Peyer's patch (tissue), 4 donors: Measurements from ENCODE around the gene PDGFC. TPM values are rescaled to one million over a fixed set of nuclear protein-coding genes. Genes with fewer than 3 reads are reported as not detected.
"Not testable (repeated sequence)": the region's sequence is repeated elsewhere in the genome, so short reads cannot be mapped to it uniquely, and the experiment has no call there.

ENCODE experiments used
- DNase-seq, 3 donors: peaks; one replicate each; pipeline ENCODE4 v3.0.0-alpha.2; 2017 to 2019
- H3K27ac ChIP-seq, 4 donors: fragments of 200-600 bp; sonication (generic); one replicate each; pipeline ENCODE4 v1.5.1; 2016 to 2019
- H3K27me3 ChIP-seq, 2 donors: fragments of 200-600 bp; sonication (generic); one replicate each; pipeline ENCODE4 v1.5.1; 2019
- H3K36me3 ChIP-seq, 3 donors: fragments of 200-600 bp; sonication (generic); one replicate each; pipeline ENCODE4 v1.5.1; 2016 to 2019
- H3K4me1 ChIP-seq, 4 donors: fragments of 200-600 bp; sonication (generic); one replicate each; pipeline ENCODE4 v1.5.1; 2016 to 2019
- H3K4me3 ChIP-seq, 4 donors: fragments of 200-600 bp; sonication (generic); 1 replicate in 3 of 4; 2 replicates in 1 of 4; pipeline ENCODE4 v1.5.1; 2016 to 2019; ENCODE audit warnings: mild to moderate bottlenecking in 1 of 4
- H3K9me3 ChIP-seq, 4 donors: fragments of 200-600 bp; sonication (generic); one replicate each; pipeline ENCODE4 v1.5.1; 2016 to 2019; ENCODE audit warnings: mild to moderate bottlenecking in 1 of 4
- CTCF ChIP-seq, 6 experiments: fragments of 450-650 bp in 4 of 6; fragments of 200-600 bp in 2 of 6; sonication (generic) in 1 of 6; IDR thresholded peaks; one replicate each; pipeline ENCODE4 v1.5.1; 2017 to 2019; ENCODE audit warnings: antibody characterized with exemption in 6 of 6, mild to moderate bottlenecking in 3 of 6, moderate library complexity in 1 of 6
- POLR2A ChIP-seq, 2 donors: fragments of 450-650 bp; IDR thresholded peaks; one replicate each; pipeline ENCODE4 v1.5.1; 2017; ENCODE audit warnings: antibody characterized with exemption in 2 of 2, mild to moderate bottlenecking in 2 of 2, moderate library complexity in 2 of 2
- total RNA-seq, 4 donors: library from RNA; depleted of rRNA; stranded (reverse); fragments of >200 nt; gene quantifications; one replicate each; pipeline ENCODE4 v1.1.0, GENCODE V29; 2016

The PDGFC gene
- total RNA-seq, 4 donors from 2014 or later, result 4.4 to 17.3 (median 11.5) TPM

- no peak overlapping the region for H3K27ac ChIP-seq
- H3K27me3 ChIP-seq, result no peaks in the 10 kb centered on the region
- H3K4me3 ChIP-seq, result no peak overlapping the region
- no peaks in the 10 kb centered on the region for H3K36me3 ChIP-seq
- no peak for DNase-seq
- H3K4me1 ChIP-seq, result no peaks in the 10 kb centered on the region
- no peaks in the 10 kb centered on the region for H3K9me3 ChIP-seq
- TF ChIP-seq POLR2A (IDR thresholded peaks at IDR 0.05), result no peak
- no peak for TF ChIP-seq CTCF (IDR thresholded peaks at IDR 0.05)
Measured at GRCh38 chr4:156939801-156940200, 31.8 kb downstream of the PDGFC start.

- Histone ChIP-seq H3K27me3 (no peaks in the 10 kb centered on the region), H3K27ac (no peak overlapping the region), H3K4me3 (no peak overlapping the region), H3K9me3 (no peaks in the 10 kb centered on the region), H3K36me3 (no peaks in the 10 kb centered on the region), H3K4me1 (no peaks in the 10 kb centered on the region)
- no peak for TF ChIP-seq POLR2A (IDR thresholded peaks at IDR 0.05)
- TF ChIP-seq CTCF (IDR thresholded peaks at IDR 0.05), result no peak
- DNase-seq, result no peak
Measured at GRCh38 chr4:156939139-156939538, 32.5 kb downstream of the PDGFC start.

GRCh38 chr4:156934259-156934635, 37.4 kb downstream of the PDGFC start:
- Histone ChIP-seq H3K27me3 (no peaks in the 10 kb centered on the region), H3K4me1 (no peaks in the 10 kb centered on the region), H3K9me3 (no peaks in the 10 kb centered on the region), H3K27ac (no peak overlapping the region), H3K36me3 (no peaks in the 10 kb centered on the region), H3K4me3 (no peak overlapping the region)
- DNase-seq, result no peak
- TF ChIP-seq CTCF (IDR thresholded peaks at IDR 0.05) (no peak), POLR2A (IDR thresholded peaks at IDR 0.05) (no peak)

DNA sequence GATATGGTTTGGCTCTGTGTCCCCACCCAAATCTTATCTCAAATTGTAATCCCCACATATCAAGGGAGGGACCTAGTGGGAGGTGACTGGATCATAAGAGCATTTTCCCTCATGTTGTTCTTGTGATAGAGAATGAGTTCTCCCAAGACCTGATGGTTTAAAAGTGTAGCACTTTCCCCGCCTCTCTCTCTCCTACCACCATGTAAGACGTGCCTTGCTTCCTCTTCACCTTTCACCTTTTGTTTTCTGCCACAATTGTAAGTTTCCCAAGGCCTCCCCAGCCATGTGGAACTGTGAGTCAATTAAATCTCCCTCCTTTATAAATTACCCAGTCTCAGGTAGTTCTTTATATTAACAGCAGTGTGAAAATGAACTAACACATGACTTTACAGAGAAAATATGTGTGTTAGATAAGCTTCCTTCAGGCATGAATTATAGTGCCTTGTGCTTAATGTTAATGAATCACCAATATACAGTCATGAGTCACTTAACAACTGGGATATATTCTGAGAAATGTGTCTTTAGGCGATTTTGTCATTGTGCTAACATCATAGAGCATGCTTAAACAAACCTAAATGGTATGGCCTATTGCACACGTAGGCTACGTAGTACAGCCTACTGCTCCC, 37.9 kb downstream of the PDGFC start:
- Histone ChIP-seq H3K4me3 (no peak overlapping the region), H3K27me3 (no peaks in the 10 kb centered on the region), H3K27ac (no peak overlapping the region), H3K9me3 (no peaks in the 10 kb centered on the region), H3K4me1 (no peaks in the 10 kb centered on the region), H3K36me3 (no peaks in the 10 kb centered on the region)
- TF ChIP-seq CTCF (IDR thresholded peaks at IDR 0.05), result no peak
- no peak for TF ChIP-seq POLR2A (IDR thresholded peaks at IDR 0.05)
- DNase-seq, result no peak

DNA sequence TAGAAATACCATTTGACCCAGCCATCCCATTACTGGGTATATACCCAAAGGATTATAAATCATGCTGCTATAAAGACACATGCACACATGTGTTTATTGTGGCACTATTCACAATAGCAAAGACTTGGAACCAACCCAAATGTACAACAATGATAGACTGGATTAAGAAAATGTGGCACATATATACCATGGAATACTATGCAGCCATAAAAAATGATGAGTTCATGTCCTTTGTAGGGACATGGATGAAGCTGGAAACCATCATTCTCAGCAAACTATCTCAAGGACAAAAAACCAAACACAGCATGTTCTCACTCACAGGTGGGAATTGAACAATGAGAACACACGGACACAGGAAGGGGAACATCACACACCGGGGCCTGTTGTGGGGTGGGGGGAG, 39.2 kb downstream of the PDGFC start:
- DNase-seq, H3K4me1 ChIP-seq, H3K27ac ChIP-seq, H3K4me3 ChIP-seq, H3K27me3 ChIP-seq, H3K36me3 ChIP-seq, H3K9me3 ChIP-seq: not testable (repeated sequence)

DNA sequence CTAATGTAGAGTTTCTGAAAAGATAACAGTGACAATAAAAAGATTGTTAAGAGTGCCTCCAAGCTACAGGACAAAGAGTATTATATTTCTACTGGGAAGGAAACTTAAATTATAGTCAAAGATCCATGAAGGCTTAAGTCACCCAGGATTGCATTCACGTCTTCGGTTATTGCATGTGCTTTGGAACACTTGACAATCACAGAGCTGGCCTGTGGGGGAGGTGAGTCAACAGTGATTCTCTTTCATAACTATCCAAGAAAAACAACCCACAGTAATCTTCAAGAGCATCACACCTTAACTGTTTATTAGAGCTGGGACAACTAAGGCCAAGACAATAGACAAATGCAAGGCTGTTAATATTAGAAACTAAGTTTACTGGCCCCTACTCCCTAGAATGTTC, 40.3 kb downstream of the PDGFC start:
- Histone ChIP-seq H3K4me1 (no peaks in the 10 kb centered on the region), H3K36me3 (no peaks in the 10 kb centered on the region), H3K27me3 (no peaks in the 10 kb centered on the region), H3K4me3 (no peak overlapping the region), H3K27ac (no peak overlapping the region), H3K9me3 (no peaks in the 10 kb centered on the region)
- DNase-seq, result no peak
- no peak for TF ChIP-seq POLR2A (IDR thresholded peaks at IDR 0.05)
- no peak for TF ChIP-seq CTCF (IDR thresholded peaks at IDR 0.05)
